ENCODE data around the gene TAGLN3.

Gene TAGLN3

GRCh38 chr3:111968319-111969054 is 30.2 kb upstream of the TAGLN3 start (continued):
- TF ChIP-seq PRDM10 (tag by site-specific recombination; IDR thresholded peaks at IDR 0.05): peak; percentile 39; the same call in 1 of the 2 replicates
- TF ChIP-seq WT1 (tag by site-specific recombination; IDR thresholded peaks at IDR 0.05): no peak
- TF ChIP-seq ZNF664 (tag by site-specific recombination; IDR thresholded peaks at IDR 0.05): peak; percentile 94
- TF ChIP-seq ZSCAN23 (tag by site-specific recombination; IDR thresholded peaks at IDR 0.05): no peak
- TF ChIP-seq HOXA7 (CRISPR knock-in tag; IDR thresholded peaks at IDR 0.05; ENCODE audit: borderline replicate concordance): no peak
- peak; percentile 53 for TF ChIP-seq PRDM6 (tag by site-specific recombination; IDR thresholded peaks at IDR 0.05)
- TF ChIP-seq ZFP37 (tag by site-specific recombination; IDR thresholded peaks at IDR 0.05): no peak
- TF ChIP-seq ZNF449 (tag by site-specific recombination; IDR thresholded peaks at IDR 0.05): no peak
- TF ChIP-seq ZNF223 (tag by site-specific recombination; IDR thresholded peaks at IDR 0.05): no peak
- TF ChIP-seq ZNF354C (tag by site-specific recombination; IDR thresholded peaks at IDR 0.05; ENCODE audit: borderline replicate concordance, low read depth): no peak
- TF ChIP-seq GFI1B (tag by site-specific recombination; IDR thresholded peaks at IDR 0.05): no peak
- no peak for TF ChIP-seq KLF7 (tag by site-specific recombination; IDR thresholded peaks at IDR 0.05; ENCODE audit: borderline replicate concordance)
- no peak for TF ChIP-seq IKZF3 (tag by site-specific recombination; IDR thresholded peaks at IDR 0.05)
- TF ChIP-seq FEZF1 (tag by site-specific recombination; IDR thresholded peaks at IDR 0.05): 0 out of 2 replicates have a peak, but pooled peaks have one; percentile 41
- no peak for TF ChIP-seq ZNF157 (tag by site-specific recombination; IDR thresholded peaks at IDR 0.05)

GRCh38 chr3:111970376-111970775 is 28.3 kb upstream of the TAGLN3 start:
- POLR2A ChIA-PET: interaction anchor here (0.7 to 1.2 kb wide), 2 partner anchors 8 to 13 kb away, joined by 3 read pairs; partner anchors contain the start of gene ABHD10
- CTCF ChIA-PET: interaction anchor here (0.7 to 6.0 kb wide), 2 partner anchors 208 to 253 kb away, joined by 3 to 107 read pairs; no protein-coding TSS in a partner anchor
- Histone ChIP-seq H3K9me3 (ENCODE audit: control insufficient read depth, insufficient read depth, low read depth, low read length) (no peaks in the 10 kb centered on the region), H3K4me3 (ENCODE audit: low read depth, low read length) (no peak overlapping the region), H3K4me1 (ENCODE audit: control insufficient read depth, insufficient read depth, low read length) (no peaks in the 10 kb centered on the region), H3K27ac (ENCODE audit: extremely low read depth, low read depth, low read length) (no peak overlapping the region), H3K36me3 (ENCODE audit: control insufficient read depth in 2 of 2, insufficient read depth in 1 of 2, low read length in 2 of 2) (no peaks in the 10 kb centered on the region)
- no peak for TF ChIP-seq ZBTB7A (tag by site-specific recombination; IDR thresholded peaks at IDR 0.05; ENCODE audit: low read depth)
- no peak for TF ChIP-seq ZNF48 (tag by site-specific recombination; IDR thresholded peaks at IDR 0.05)
- TF ChIP-seq ZFHX2 (tag by site-specific recombination; conservative IDR thresholded peaks at IDR 0.05): no peak
